ENCODE data around the gene B3GLCT. TPM values are rescaled to one million over a fixed set of nuclear protein-coding genes. Genes with fewer than 3 reads are reported as not detected.

Gene B3GLCT
- polyA plus RNA-seq (2012; rRNA removed), result 2.4 and 2.8 TPM in 2 replicates
- 3.6 and 3.9 TPM in 2 replicates for polyA plus RNA-seq (2012; cell fraction: cytosol; rRNA removed)
- polyA plus RNA-seq (2012; cell fraction: nucleus; rRNA removed), result 1.0 and 2.0 TPM in 2 replicates

- Histone ChIP-seq H3K79me2 (ENCODE audit: insufficient read depth) (peaks cover 22% of the 10 kb centered on the region), H2AFZ (ENCODE audit: low read depth) (peak within 1 kb of the TSS; percentile 70), H3K27me3 (ENCODE audit: insufficient read depth) (no peaks in the 10 kb centered on the region), H3K4me3 (ENCODE audit: low read depth in 2 of 2, low read length in 1 of 2) (peak within 1 kb of the TSS; percentile 76 to 84), H3K9ac (peak within 1 kb of the TSS; percentile 91), H3K9me3 (no peaks in the 10 kb centered on the region), H3K4me1 (ENCODE audit: control insufficient read depth in 1 of 2, insufficient read depth in 2 of 2, low read depth in 1 of 2, low read length in 1 of 2) (peaks cover 11 to 14% of the 10 kb centered on the region in 2 experiments; a peak in 3 of 4 replicates), H3K4me2 (peak within 1 kb of the TSS; percentile 76), H3F3A (replicated peaks; ENCODE audit: insufficient read depth) (peaks cover 11% of the 10 kb centered on the region), H3K36me3 (replicated peaks in 1 of 2; ENCODE audit: control insufficient read depth in 1 of 2, insufficient read depth in 2 of 2, low read length in 1 of 2) (no peaks in the 10 kb centered on the region), H3K9me2 (no peaks in the 10 kb centered on the region), H3K27ac (ENCODE audit: low read depth in 2 of 2, low read length in 1 of 2) (peak within 1 kb of the TSS; percentile 82 to 93), H4K20me1 (ENCODE audit: insufficient read depth) (no peaks in the 10 kb centered on the region)
- ChIA-PET CTCF (interaction anchor here (0.6 to 3.0 kb wide), 39 partner anchors 9 to 606 kb away, joined by 3 to 25 read pairs (median 4); partner anchors contain the start of gene HSPH1), POLR2A (interaction anchor here (0.5 to 0.7 kb wide), 2 partner anchors 9 to 1320 kb away, joined by 3 read pairs; no protein-coding TSS in a partner anchor)
- 0% methylated on average over 14 of the region's 126 CpGs for WGBS (ENCODE audit: low lambda C conversion rate)
- peak; percentile 97 for DNase-seq
- TF ChIP-seq TEAD4 (IDR thresholded peaks at IDR 0.05; ENCODE audit: borderline replicate concordance, insufficient read depth) (0 out of 2 replicates have a peak, but pooled peaks have one; percentile 19), SMC3 (IDR thresholded peaks at IDR 0.05; ENCODE audit: low read depth, low read length) (peak; percentile 76), CTCF (IDR thresholded peaks at IDR 0.05) (peak; percentile 63), RCOR1 (IDR thresholded peaks at IDR 0.05; ENCODE audit: low read length) (0 out of 2 replicates have a peak, but pooled peaks have one; percentile 33), MAX (IDR thresholded peaks at IDR 0.05; ENCODE audit: low read depth) (no peak), USF1 (IDR thresholded peaks at IDR 0.05; ENCODE audit: borderline replicate concordance, low read depth) (no peak), EZH2phosphoT487 (IDR thresholded peaks at IDR 0.05; ENCODE audit: borderline replicate concordance, low read depth) (no peak), YY1 (IDR thresholded peaks at IDR 0.05; ENCODE audit: low read depth) (no peak), CHD2 (IDR thresholded peaks at IDR 0.05; ENCODE audit: low read length, partially characterized antibody) (peak; percentile 82), ELF1 (IDR thresholded peaks at IDR 0.05) (no peak), USF2 (IDR thresholded peaks at IDR 0.05; ENCODE audit: borderline replicate concordance, low read depth, low read length) (no peak), FOXM1 (IDR thresholded peaks at IDR 0.05; ENCODE audit: low read depth) (no peak), RAD21 (IDR thresholded peaks at IDR 0.05; ENCODE audit: low read length) (peak; percentile 60), MXI1 (IDR thresholded peaks at IDR 0.05; ENCODE audit: low read depth, low read length) (peak; percentile 44), NRF1 (IDR thresholded peaks at IDR 0.05; ENCODE audit: low read depth, low read length) (0 out of 2 replicates have a peak, but pooled peaks have one; percentile 1), ZBTB33 (IDR thresholded peaks at IDR 0.05; ENCODE audit: borderline replicate concordance, low read depth) (no peak), FOSL2 (IDR thresholded peaks at IDR 0.05; ENCODE audit: borderline replicate concordance, low read depth) (no peak), REST (IDR thresholded peaks at IDR 0.05; ENCODE audit: low read depth, low read length) (0 out of 2 replicates have a peak, but pooled peaks have one; percentile 8), IRF3 (IDR thresholded peaks at IDR 0.05; ENCODE audit: low read depth, low read length) (no peak)
These were observed at the start of gene B3GLCT for GRCh38 chr13:31199849-31200636. B3GLCT (plus strand) TSS chr13:31199975; CDS start chr13:31200085, 110 bp downstream.
